ENCODE data around the gene ZNF48.
A peak's percentile ranks its signal among the peaks of the same experiment; 100 is the strongest.
"Not testable (repeated sequence)": the region's sequence is repeated elsewhere in the genome, so short reads cannot be mapped to it uniquely, and the experiment has no call there.

The ZNF48 gene

GRCh38 chr16:30378236-30379157, 16.7 kb upstream of the ZNF48 start:
- DNase-seq: peak; percentile 99

DNA sequence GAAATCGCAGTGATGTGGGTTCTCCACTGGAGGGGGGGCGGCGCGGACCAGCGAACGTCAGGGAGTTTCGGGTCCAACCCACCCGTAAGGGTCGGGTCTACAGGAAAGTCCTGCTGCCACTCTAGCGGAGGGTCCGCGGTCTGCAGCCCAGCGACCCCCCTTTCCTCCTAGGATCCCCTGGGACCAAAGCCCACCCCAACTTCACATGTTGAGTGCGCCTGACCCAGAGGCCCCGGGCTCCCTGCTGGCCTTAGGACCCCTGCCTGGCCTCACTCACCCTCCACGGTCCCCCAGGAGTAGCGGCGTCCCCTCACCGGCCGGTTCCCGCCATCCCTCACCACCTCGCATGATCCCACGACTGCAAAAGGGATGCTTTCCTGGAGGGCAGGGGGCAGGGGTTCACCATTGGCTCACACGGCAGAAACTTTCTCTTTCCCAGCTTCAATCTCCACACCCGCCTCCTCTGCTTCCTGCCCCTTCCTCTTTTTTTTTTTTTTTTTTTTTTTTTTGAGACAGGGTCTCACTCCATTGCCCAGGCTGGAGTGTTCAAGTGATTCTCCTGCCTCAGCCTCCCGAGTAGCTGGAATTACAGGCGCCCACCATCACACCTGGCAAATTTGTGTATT, 15.9 kb upstream of the ZNF48 start:
- no peak for DNase-seq

- no peak for DNase-seq
Observed at GRCh38 chr16:30380072-30380802, 15.0 kb upstream of the ZNF48 start.

GRCh38 chr16:30380803-30381208, 14.4 kb upstream of the ZNF48 start:
- peak; percentile 33 for DNase-seq

GRCh38 chr16:30381291-30382041, 13.8 kb upstream of the ZNF48 start:
- peak; percentile 49 for DNase-seq

DNA sequence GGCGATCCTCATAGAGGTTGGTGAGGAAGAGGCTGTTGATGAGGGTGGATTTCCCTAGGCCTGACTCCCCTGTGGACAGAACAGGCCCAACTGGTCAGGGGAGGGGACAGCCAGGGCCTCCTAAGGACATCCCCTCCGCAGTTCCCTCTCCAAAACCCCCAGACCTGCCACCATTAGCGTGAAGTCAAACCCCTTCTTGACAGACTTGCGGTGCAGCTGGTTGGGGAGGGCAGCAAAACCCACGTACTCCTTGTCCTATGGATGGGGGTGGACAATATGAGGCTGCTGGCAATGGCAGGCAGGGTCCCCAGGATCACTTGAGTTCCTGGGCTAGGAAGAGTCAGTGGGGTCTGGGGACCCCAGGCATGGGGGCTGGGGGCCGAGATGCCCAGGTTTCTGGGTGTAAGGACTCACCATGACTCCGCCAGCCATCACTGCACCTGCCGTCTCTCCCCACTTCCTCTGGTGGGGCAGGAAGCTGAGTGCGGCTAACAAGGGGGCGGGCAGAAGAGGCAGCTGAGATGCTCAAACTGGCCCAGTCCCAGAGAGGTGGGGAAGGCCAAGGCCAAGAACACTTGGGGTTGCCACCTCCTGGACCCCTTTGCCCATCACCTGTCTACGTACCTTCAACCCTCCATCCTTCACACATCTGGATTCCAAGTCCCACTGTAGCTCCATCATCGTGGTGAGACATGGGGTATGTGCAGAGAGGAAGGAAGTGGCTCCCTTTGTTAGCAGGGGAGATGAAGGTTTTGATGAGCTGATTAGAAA, 12.9 kb upstream of the ZNF48 start, which contains the start of gene SEPTIN1:
TSS of gene SEPTIN1 (minus strand) at position 451 of the 771 bp plus-strand sequence. CDS start at position 432, 19 bp downstream.
- peak; percentile 84 for DNase-seq

GRCh38 chr16:30383521-30383920, 11.7 kb upstream of the ZNF48 start:
- no peak for DNase-seq

- no peak for DNase-seq
Observed at GRCh38 chr16:30394592-30395154, 547 bp upstream of the ZNF48 start.

DNA sequence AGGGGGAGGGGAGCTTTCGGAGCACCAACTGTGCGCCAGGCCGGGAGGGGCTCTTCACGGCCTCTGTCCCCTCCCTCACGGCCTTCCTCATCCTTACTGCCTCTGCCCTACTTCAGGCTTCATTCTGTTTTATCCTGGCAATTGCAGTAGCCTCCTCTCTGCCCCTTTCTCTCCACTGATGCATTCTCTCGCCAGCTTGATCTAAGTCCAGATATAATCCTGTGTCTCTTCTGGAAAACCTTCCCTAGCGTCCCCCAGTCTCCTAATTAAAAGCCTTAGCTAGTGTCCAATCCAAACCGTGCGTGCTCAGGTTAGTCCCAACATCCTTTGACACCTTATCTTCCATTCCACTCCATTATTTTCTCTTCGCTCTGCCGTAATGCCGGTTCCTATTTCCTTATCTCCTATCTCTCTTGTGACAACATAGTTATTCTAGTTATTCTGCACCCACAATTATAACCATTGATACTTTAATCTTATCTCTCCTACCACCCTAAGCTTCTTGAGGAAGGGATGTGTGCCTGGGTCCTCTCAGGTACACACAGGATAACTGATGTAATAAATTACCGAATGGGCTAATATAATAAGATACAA, 869 bp downstream of the ZNF48 start:
- no peak for DNase-seq

DNA sequence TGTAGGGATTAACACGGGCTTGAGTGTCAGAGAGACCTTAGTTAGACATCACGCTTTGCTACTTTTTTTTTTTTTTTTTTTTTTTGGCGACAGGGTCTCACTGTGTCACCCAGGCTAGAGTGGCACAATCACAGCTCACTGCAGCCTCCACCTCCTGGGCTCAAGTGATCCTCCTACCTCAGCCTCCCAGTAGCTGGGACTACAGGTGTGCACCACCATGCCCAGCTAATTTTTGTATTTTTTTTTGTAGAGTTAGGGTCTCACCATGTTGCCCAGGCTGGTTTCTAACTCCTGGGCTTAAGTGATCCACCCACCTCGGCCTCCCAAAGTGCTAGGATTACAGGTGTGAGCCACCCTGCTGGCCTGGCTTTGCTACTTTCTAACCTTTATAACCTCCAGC, 1.4 kb downstream of the ZNF48 start:
- not testable (repeated sequence) for DNase-seq

- no peak for DNase-seq
Observed at GRCh38 chr16:30397056-30397455, 1.8 kb downstream of the ZNF48 start.

GRCh38 chr16:30397776-30398660, 2.8 kb downstream of the ZNF48 start:
- peak; percentile 21 for DNase-seq

DNA sequence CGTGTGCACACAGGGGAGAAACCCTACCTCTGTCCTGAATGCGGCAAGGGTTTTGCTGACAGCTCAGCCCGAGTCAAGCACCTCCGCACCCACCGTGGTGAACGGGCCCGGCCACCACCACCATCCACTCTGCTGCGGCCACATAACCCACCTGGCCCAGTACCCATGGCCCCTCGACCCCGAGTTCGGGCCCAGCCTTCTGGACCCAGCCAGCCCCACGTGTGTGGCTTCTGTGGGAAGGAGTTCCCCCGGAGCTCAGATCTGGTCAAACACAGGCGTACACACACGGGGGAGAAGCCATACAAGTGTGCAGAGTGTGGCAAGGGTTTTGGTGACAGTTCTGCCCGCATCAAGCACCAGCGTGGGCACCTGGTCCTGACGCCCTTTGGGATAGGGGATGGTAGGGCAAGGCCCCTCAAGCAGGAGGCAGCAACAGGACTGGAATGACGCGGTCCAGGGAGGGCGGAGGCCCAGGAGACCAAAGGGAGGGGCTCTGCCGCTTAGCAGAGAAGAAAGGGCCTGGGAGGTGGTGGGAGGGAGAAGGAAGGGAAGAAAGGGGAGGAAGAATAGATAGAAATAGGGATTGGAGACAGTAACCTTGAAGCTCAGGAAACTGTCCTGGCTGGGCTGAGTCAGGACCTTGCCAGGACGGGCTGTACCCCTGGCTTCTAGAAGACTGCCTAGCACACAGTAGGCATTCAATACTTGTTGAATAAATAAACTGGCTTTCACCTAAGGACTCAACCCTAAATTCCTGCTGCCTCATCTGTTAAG, 3.6 kb downstream of the ZNF48 start:
- no peak for DNase-seq

- no peak for DNase-seq
Observed at GRCh38 chr16:30399435-30400186, 4.4 kb downstream of the ZNF48 start.

DNA sequence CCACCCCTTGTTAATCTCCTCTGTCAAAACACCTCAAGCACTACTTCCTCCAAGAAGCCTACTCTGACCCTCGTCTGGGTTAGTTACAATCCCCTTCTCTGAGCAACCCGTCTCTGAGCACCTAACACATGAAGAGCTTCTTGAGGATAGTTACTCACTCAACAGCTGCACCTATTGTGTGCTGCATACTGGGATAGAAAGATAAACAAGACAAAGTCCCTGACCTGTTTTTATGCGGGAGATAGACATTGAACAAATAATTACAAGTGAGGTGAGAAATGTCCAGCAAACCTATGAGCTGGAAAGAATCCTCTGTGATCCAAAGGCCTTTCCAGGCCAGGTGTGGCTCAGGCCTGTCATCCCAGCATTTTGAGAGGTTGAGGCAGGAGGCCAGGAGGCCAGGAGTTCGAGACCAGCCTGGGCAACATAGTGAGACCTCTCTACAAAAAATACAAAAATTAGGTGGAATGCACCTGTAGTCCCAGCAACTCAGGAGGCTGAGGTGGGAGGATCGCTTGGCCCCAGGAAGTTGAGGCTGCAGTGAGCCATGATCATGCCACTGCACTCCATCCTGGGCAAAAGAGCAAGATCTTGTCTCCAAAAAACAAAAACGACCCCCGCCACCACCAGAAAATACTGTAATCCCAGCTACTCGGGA, 6.7 kb downstream of the ZNF48 start:
- DNase-seq: no peak

- DNase-seq: no peak
Observed at GRCh38 chr16:30406795-30407101, 11.5 kb downstream of the ZNF48 start.

GRCh38 chr16:30407102-30407803, 12.0 kb downstream of the ZNF48 start, which contains the start of gene ZNF771:
ZNF771 (plus strand) TSS chr16:30407606; CDS start chr16:30408054, 448 bp downstream.
- DNase-seq: peak; percentile 91
